ENCODE data around the gene BCAS1.

Gene BCAS1, protein sequence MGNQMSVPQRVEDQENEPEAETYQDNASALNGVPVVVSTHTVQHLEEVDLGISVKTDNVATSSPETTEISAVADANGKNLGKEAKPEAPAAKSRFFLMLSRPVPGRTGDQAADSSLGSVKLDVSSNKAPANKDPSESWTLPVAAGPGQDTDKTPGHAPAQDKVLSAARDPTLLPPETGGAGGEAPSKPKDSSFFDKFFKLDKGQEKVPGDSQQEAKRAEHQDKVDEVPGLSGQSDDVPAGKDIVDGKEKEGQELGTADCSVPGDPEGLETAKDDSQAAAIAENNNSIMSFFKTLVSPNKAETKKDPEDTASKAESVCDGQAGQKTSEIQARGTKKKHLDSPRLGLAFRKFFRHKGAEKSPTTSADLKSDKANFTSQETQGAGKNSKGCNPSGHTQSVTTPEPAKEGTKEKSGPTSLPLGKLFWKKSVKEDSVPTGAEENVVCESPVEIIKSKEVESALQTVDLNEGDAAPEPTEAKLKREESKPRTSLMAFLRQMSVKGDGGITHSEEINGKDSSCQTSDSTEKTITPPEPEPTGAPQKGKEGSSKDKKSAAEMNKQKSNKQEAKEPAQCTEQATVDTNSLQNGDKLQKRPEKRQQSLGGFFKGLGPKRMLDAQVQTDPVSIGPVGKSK

DNA sequence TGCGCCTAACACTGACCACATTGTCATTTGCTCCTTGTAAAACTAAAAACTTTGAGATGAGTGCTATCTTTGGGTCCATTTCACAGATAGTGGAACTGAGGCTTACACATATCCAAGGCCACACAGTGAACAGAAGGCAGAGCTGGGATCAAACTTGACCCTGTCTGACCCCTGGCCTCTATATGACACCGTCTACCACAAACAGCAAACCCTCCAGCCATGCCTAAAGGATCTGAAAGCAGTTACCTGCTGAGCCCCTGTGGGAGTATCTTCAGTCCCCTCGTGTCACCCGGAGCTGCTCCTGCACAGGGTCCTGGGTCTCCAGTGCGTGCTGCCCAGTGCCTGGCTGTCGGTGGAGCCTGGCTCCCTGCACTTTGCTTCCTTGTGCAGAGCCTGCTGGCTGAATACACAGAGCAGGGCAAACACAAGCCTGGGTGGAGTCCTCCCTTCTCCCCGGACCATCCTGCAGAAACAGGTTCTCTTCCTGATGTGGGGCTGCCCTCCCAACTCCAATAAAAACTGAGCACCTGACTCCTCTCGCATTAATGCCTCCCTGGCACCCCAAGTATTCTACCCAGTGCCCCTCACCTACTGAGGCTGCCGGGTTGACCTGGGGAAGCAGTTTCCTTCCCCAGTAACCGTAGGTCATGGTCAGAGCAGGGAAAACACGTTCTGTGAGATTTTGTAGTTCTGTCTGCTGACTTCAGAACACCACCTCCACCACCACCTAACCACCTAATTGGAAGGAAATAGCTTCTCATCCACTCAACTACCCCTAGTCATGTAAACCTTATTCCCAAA, at the start of gene BCAS1:
BCAS1 (minus strand) TSS at position 408 of the 801 bp plus-strand sequence. CDS start 11,876 bp downstream, outside the sequence.
- no peak for DNase-seq (ENCODE audit: extremely low read depth in 1 of 2, low read depth in 1 of 2)

- DNase-seq (ENCODE audit: extremely low read depth in 1 of 2, low read depth in 1 of 2): no peak
Measured at GRCh38 chr20:54119744-54120143, 49.4 kb upstream of the BCAS1 start.

DNA sequence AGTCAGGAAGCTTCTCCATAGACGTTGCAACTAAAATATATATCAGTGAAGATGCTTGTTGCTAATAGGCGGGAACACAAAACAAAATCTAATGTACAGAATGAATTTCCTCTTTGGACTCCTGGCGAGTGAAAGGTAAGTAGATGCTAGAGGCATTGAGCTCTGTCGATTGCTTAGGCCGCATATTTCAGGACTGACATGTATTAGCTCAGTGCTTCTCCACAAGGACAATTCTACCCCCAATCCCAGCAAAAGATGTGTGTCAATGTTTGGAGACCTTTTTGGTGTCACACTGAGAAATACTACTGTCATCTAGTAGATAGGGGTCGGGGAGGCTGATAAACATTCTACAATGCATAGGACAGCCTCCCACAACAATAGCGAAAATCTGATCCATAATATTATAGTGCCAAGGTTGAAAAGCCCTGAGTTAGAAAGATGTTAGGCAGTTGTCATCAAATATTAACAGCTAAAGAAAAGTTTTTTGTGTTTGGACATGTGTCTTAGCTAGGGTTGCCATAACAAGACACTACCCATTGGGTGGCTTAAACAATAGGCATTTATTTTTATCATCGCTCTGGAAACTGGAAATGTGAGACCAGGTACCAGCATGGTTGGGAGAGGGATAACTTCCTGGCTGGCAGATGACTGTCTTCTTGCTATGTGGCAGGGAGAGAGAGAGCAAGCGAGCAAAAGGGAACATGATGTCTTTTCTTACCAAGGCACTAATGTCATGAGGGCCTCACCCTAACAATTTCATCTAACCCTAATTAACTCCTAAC, 48.0 kb upstream of the BCAS1 start:
- no peak for DNase-seq (ENCODE audit: extremely low read depth in 1 of 2, low read depth in 1 of 2)

DNA sequence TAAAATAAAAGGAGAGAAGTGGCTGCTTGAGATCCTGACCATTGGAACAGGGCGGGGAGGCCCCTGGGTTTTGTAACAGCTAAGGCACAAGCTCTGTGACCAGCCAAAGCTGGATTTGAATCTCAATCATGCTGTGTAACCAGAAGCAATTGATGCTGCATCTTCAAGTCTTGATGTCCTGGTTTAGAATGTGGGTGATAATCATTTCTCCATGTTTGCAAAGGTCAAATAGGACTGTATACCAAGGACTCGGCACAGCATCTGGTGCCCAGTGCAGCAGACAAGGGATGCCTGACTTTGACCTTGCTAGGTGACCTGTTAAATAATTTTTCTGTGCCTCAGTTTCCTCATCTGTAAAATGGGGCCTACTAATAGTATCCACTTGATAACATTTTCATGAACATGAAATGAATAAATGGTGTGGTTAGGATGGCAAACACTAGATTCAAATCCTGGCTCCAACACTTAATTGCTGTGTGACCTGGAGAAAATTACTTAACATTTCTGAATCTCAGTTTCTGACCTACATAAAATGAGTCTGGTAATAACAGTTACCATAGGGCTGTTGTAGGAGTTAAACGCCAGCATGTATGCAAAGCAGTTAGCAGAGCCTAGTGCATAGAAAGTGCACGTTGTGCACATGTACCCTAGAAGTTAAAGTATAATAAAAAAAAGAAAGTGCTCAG, 46.3 kb upstream of the BCAS1 start:
- no peak for DNase-seq (ENCODE audit: extremely low read depth in 1 of 2, low read depth in 1 of 2)

DNA sequence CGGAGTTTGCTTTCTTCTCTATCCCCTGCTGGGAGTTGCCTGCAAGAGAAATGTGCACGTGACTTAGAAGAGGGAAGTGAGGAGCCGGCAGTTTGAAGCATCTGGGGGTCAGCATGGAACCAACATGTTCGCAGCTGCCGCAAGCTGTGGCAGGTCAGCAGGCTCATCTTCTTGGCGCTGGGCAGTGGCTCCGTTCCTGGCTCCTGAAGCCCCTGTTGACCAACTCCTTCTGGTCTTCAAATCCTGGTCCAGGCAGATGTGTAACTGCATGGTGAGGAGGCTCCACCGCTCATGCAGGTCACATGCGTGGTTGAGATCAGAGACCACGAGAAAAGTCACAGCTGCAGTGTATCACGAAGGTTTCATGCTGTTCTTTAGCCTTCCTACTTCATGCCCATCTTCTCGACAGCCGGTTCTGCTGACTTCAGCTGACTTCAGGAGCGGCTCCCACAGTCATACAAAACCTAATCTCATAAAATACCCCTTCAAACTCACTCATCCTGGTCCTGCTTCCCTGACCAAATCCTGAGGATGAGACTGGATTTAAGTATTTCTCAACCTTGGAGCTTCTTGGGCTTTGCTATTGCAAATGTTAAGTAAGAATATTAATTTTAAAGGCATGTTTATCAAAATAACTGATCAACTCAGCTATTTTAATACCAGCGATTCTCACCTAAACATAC, 44.9 kb upstream of the BCAS1 start:
- no peak for DNase-seq (ENCODE audit: extremely low read depth in 1 of 2, low read depth in 1 of 2)

DNA sequence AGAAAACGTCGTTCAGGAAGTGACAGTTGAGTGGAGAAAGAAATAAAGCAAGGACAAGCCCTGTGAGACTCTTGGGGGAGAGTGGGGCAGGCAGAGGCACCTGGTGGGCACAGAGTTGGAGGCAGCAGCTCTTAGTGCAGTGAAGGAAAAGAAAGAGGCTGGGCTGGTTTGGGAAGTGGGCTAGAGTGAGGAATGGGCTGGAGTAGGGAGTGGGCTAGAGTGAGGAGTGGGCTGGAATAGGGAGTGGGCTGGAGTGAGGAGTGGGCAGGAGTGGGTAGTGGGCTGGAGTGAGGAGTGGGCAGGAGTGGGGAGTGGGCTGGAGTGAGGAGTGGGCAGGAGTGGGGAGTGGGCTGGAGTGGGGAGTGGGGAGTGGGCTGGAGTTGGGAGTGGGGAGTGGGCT, 43.7 kb upstream of the BCAS1 start:
- no peak for DNase-seq (ENCODE audit: extremely low read depth in 1 of 2, low read depth in 1 of 2)

- DNase-seq (ENCODE audit: extremely low read depth in 1 of 2, low read depth in 1 of 2): no peak
Measured at GRCh38 chr20:54113566-54113965, 43.2 kb upstream of the BCAS1 start.

DNA sequence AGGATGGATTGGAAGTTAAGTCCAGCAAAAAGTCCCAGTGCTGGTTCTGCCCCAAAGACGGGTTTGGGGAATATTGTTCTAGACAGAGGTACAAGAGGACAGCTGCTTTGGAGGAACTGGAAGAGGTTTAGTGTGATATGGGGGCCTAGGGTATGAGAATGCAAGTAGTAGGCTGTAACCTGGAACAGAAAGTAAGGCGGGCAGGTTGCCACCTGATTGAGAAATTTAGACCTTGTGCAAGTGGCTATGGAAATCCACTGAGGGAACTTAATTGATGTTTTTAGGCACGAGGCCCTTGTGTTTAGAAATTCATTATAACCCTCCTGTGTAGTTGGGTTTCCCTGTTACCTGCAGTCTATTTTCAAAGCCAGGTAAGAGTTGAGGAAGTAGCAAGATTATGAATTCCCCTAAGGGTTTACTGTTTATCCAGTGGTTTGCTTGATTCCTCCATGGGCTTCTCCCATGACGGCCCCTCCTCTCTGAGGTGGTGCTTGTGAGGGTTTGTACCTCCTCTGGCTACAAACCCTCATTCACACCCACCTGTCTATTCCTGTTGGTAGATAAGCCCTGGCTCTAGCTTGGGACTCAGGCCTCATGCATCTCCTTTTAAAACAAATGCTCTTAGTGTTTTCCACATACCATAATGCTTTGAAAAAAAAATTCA, 42.0 kb upstream of the BCAS1 start:
- no peak for DNase-seq (ENCODE audit: extremely low read depth in 1 of 2, low read depth in 1 of 2)

GRCh38 chr20:54111460-54111859, 41.1 kb upstream of the BCAS1 start:
- DNase-seq (ENCODE audit: extremely low read depth in 1 of 2, low read depth in 1 of 2): no peak

DNA sequence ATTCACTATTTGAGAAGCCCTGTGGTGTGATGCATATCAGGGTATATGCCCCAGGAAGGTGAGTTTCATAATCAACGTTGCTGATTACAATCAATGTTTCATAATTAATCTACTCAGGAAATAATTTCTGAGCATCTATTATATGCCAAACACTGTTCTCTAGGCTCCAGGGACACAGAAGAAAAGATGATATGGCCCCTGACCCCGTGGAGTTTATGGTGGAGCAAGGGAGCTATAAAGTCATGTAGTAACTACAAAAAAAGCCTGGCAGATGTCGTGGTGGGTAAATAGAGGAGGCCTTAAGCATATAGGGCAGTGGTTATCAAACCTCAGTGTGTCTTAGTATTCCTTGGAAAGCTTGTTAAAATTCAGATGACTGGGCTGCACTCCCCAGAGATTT, 40.1 kb upstream of the BCAS1 start:
- DNase-seq (ENCODE audit: extremely low read depth in 1 of 2, low read depth in 1 of 2): no peak

DNA sequence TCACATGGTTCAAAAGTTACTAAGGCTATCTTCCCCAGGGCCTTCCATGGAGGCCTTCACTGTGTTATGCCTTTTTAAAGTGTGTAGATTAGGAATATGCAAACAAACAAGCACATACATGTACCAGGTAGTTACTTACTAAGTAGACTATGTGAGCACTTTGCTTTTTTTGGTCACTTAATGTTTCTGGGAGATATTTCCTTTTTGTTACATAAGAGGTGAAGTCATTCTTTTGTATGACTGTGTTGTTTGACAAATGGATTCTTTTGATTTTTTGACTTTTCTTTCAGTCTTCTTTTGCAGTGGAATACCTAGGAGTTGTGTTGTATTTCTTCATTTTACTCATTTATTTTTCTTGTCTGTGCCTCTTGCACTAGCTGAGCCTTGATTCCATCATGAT, 39.6 kb upstream of the BCAS1 start:
- DNase-seq (ENCODE audit: extremely low read depth in 1 of 2, low read depth in 1 of 2): no peak

GRCh38 chr20:54108817-54109216, 38.4 kb upstream of the BCAS1 start:
- no peak for DNase-seq (ENCODE audit: extremely low read depth in 1 of 2, low read depth in 1 of 2)

- DNase-seq (ENCODE audit: extremely low read depth in 1 of 2, low read depth in 1 of 2): no peak
Measured at GRCh38 chr20:54108326-54108642, 37.9 kb upstream of the BCAS1 start.

DNA sequence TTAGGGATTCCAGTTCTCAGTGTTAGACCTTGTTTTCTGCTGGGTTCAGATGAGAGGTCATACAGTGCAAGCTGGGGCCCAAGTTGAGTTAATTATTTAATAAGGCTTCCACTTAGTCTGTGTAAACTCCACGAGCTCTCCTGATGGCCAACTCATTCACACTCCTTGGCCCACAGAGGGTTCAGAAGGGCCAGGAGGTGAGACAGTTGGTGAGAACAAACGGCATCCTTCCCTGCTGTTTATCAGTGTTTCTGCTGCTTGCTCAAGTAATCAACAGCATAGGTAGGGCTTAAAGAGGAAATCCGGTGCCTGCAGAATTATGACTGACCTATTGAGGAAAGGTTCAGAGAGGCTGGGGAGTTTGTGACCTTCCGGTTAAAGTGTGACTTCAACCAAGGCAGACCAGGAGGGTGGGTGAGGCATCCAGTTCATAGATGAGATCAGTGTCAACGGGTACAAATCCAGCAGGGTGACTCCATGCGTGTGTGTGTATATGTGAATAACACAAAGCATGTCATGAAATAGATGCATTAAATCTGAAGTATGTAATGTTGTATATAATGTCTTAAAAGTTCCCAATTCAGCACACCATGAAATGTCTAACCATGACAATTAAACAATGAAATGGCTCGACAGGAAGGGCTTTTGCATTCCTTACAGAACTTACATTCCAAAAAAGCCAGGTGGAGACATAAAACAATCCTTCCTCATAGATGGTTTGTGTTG, 37.4 kb upstream of the BCAS1 start:
- DNase-seq (ENCODE audit: extremely low read depth in 1 of 2, low read depth in 1 of 2): no peak

- no peak for DNase-seq (ENCODE audit: extremely low read depth in 1 of 2, low read depth in 1 of 2)
Measured at GRCh38 chr20:54107181-54107580, 36.8 kb upstream of the BCAS1 start.

GRCh38 chr20:54106162-54106561, 35.8 kb upstream of the BCAS1 start:
- no peak for DNase-seq (ENCODE audit: extremely low read depth in 1 of 2, low read depth in 1 of 2)

GRCh38 chr20:54105653-54106052, 35.3 kb upstream of the BCAS1 start:
- no peak for DNase-seq (ENCODE audit: extremely low read depth in 1 of 2, low read depth in 1 of 2)

GRCh38 chr20:54104781-54105180, 34.4 kb upstream of the BCAS1 start:
- DNase-seq (ENCODE audit: extremely low read depth in 1 of 2, low read depth in 1 of 2): no peak

Data from activated CD8-positive, alpha-beta memory T cell treated with anti-CD3 and anti-CD28 coated beads for 1 hour (primary cell).